HG02642 (cell line): ENCODE measurements around the gene PPL.
A peak's percentile ranks its signal among the peaks of the same experiment; 100 is the strongest.

Experiments used
- ATAC-seq: cut with Tn5 transposase; IDR thresholded peaks from one replicate; pipeline ENCODE4 v1.9.1; 2021; ENCODE audit warnings: mild to moderate bottlenecking; ENCODE audit not compliant: unreplicated experiment, poor library complexity

Gene PPL

DNA sequence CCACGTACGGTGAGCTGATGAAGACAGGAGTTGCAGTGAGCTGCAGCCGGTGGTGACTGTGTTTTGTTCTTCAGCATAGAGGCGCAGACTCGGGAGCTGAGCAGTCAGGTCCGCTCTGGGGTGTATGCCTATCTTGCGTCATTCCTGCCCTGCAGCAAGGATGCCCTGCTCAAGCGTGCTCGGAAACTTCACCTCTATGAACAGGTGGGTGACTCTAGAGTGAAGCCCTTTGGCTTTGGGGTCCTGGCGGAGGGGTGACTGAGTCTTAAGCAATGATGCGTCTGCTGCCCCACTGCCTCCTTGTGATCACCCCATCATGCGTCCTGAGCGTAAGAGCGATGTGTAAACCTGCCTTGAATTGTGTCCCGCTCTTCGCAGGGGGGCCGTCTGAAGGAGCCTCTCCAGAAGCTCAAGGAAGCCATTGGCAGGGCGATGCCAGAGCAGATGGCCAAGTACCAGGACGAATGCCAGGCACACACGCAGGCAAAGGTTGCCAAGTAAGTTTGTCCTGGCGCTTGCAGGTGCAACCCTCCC is 66.7 kb downstream of the PPL start:
- ATAC-seq, result no peak

DNA sequence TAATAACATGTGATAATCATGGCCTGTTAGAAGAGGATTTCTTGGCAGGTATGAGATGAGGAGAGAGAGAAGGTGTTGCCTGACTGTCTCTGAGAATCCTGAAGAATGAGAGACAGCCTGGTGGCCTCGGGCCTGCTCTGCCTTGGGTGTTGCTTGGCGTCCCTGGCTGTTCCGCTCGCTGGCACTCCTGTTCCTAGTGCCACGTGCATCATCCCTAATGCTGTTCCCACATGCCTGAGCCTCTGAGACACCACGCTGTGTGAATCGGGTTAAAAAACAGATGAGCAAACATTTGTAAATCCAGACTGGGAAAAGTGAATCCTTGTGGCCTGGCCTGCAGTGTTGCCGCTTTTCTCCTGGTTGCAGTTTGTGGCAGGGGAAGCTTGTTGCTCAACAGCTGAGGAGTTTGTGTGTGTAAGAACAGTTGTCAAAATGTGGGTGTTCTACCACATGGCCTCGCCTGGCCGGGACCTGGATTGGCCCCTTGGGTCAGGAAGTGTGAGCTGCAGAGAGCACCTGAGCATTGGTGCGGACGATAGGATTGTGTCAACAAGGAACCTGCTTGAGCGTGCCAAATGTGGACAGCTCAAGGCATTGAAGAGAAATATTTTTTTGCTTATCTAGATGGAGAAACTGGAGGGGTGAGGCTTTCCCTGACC is 67.7 kb downstream of the PPL start:
- ATAC-seq, result no peak

DNA sequence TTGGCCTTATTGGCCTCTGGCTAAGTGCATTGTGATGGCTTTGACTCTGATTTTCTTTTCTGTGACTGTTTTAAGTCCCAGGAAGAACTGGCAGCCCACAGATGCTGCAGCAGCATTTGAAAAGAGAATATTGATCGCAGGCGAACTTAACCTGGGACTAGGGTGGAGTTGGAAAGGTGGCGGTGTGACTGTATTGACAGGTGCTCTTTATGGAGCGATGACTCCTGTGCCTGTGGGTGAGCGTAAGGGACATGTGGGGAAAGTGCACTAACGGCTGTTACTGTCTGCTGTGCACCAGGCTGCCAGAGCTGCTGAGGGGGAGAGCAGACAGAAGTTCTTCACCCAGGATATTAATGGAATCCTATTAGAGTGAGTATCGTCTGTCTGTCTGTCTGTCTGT is 68.4 kb downstream of the PPL start:
- ATAC-seq, result no peak

DNA sequence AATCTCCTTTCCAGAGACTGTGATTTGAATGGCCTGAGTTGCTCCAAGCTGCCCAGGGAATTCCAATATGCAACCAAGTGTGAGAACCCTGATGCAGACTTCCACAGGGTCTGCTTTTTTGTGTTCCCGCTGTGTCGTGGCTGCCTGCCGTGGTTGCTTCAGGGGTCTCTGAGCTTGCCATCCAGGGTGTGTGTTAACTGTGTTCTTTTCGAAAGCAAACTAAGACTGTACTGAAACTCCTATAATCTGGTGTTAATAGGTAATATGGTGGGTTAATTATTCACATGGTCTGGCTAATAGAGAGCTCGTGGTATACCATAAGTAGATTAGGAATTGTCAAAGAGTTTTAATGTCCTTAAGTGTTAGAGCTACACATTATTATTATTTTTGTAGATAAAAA is 68.9 kb downstream of the PPL start:
- no peak for ATAC-seq

DNA sequence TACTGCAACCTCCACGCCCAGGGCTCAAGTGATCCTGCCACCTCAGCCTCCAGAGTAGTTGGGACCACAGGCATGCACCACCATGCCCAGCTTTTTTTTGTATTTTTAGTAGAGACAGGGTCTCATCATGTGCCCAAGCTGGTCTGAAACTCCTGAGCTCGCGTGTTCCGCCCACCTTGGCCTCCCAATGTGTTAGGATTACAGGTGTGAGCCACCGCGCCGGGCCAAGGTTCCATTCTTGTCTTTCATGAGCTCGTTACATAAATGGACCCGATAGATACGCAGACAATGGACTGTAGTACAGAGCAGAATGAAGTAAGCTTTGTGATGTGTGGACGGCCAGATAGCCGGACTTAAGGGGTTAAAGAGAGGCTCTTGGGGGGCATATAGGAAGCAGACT is 70.4 kb downstream of the PPL start:
- ATAC-seq, result no peak

DNA sequence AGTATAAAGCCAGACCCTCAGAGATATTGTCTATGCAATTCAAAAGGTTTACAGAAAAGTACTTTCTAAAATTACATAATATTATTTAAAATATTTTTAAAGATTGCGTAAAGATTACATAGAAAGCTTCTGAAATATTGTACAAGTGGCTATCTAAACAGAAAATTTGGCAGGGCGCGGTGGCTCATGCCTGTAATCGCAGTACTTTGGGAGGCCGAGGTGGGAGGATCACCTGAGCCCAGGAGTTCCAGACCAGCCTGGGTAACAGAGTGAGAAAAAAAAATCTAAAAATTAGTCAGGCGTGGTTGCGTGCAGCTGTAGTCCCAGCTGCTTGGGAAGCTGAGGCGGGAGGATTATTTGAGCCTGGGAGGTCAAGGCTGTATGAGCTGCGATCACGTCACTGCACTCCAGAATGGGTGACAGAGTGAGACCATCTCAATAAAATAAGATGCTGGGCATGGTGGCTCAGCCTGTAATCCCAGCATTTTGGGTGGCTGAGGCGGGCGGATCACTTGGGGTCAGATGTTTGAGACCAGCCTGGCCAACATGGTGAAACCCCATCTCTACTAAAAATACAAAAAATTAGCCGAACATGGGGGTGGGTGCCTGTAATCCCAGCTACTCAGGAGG is 71.6 kb downstream of the PPL start:
- no peak for ATAC-seq

DNA sequence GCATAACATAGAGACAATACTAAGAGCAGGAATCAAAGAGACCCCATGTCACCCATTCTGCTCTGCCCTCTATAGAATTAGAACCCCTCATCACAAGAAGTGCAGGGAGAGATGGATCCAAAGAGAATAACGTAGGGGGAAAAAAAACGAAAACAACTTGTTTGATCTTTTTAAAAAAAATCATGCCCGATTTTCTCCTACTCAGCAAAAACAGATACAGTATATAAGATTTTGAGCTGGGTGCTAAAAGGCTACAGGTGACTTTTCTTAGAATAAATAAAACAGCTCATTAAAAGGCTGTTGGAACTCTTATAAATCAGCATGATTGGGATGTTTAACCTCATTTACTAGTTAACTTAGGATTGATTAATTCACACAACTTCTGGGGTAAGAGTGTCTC is 72.2 kb downstream of the PPL start:
- no peak for ATAC-seq

DNA sequence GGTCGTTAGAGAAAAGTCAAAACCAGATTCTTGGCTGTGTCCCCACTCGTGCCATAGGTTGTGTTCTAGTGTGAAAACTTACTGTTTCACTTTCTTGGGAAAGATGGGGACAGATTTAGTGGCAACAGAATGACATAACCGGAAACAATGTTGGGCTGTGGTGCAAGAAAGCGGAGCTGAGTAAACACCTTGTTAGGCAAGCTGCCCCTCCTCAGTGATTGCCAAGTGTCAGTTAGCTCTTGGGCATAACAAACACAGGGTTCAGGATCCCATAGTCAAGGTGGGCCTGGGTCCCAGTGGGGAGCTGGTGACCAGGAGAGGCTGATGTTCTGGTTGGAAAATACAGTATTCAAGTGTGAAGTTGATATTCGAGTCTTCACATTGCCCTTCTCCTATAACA is 74.3 kb downstream of the PPL start:
- ATAC-seq, result no peak

DNA sequence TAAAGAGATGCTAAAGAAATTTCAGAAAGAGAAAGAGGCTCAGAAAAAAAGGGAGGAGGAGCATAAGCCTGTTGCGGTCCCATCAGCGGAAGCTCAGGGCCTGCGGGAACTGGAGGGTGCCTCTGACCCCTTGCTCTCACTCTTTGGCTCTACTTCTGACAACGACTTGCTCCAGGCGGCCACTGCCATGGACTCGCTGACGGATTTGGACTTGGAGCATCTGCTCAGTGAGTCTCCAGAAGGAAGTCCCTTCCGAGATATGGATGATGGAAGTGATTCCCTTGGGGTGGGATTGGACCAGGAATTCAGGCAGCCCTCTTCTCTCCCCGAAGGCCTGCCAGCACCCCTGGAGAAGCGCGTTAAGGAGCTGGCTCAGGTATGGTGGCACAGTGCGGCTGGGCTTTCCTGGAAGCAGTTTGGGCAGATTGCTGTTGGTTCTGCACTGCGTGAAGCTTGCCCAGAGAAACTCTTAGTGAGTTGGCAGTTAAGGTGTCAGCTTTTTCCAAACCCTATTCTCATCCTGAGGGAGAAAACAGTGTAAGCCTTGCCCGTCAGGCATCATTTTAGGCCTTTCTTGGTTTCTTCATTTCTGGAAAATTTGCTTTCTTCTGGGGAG is 76.1 kb downstream of the PPL start:
- ATAC-seq, result no peak

DNA sequence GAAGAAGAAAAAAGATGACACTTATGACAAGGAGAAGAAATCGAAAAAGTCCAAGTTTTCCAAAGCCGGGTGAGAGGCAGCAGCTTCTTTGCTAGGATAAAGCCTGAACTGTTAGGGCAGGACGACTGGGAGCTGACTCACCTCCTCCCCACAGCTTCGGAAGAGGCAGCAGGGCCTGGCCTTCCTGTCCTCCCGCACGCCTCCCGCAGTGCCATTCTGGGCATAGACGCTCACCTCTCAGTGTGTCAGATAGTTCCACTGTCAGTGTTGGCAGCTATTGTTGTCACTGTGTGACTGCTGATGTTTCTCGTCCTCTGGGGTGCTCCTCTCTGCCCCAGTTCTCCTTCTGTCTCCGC is 77.1 kb downstream of the PPL start:
- no peak for ATAC-seq

DNA sequence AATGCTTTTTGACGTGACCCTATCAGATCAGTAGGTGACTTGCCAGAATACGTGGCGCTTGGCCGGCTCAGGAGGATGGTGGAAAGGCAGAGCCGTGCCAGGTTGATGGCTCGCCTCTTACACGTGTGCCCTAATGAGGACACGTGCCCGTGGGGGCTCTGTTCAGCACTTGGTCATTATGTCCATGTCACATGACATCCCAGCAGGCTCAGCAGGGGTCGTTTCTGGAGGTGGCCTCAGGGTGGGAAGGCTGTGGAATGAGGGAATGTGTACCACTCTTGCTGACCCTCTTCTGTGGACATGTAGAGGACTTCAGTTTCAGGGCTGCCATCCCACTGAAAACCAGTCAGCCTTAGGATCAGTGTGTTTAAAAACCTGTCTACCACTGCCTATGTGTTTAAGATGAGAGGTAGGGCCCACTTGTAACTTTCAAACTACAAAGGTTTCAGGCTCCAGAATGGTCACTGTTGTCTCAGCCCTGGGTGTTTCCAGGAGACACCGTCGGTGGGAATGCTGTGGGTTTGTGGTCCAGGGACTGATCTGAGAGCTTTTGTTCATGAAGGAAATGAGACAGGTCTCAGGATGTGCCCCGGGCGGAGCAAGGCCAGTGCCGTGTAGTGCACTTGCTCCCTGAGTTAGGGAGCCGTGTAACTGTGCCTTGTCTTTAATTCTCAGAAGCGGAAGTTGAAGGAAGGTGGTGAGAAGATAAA is 77.6 kb downstream of the PPL start:
- no peak for ATAC-seq

DNA sequence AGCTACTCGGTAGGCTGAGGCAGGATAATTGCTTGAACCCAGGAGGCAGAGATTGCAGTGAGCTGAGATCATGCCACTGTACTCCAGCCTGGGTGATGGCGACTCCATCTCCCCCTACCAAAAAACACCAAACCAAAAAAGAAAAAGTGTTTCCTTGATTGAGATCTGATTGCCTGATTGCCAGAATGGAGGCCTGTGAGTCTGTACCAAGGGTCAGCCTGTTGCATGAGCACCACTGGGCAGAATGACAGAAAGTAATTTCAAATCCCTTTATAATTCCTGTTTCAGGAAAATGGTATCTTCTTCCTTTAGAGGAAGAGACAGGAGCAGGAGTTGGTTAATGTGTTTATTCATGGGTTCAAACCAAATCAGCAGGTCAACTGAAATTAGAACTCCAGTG is 81.1 kb downstream of the PPL start:
- no peak for ATAC-seq

DNA sequence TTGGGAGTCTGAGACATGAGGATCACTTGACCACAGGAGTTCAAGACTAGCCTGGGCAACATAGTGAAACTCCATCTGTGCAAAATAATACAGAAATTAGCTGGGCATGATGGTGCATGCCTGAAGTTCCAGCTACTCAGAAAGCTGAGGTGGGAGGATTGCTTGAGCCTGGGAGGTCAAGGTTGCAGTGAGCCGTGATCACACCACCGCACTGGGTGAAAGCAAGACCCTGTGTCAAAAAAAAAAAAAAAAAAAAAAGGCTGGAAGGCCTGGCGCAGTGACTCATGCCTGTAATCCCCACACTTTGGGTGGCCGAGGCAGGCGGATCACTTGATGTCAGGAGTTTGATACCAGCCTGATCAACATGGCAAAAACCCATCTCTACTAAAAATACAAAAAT is 81.6 kb downstream of the PPL start:
- no peak for ATAC-seq

DNA sequence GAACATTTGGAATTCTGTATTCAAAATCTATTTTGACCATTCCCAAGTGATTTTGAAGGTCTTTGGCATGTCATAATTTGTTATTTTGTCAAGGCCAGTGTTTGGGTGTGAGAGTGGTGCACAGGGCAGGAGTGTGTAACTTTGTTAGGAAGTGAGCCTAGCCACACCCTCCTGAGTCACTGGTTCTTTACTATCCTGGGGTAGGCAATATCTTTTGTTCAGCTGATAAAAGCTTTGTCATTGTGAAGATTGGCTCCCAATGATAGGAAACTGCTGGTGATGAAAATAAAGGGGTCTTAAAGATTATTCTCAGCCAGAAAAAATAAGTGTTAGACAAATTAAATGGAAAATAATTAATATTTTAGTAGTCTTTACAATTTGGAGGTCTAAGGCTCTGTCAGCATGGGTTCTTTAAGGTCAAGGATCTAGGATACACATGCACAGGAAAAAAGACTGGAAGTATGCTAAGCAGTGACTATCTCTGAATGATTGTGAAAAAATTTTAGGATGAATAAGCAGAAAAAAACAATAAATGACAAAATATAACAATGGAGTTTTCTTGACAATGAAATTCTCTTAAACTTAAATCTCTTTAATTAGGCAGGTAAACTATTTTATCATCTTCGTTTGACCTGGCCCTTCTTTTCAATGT is 84.6 kb downstream of the PPL start:
- ATAC-seq, result no peak

DNA sequence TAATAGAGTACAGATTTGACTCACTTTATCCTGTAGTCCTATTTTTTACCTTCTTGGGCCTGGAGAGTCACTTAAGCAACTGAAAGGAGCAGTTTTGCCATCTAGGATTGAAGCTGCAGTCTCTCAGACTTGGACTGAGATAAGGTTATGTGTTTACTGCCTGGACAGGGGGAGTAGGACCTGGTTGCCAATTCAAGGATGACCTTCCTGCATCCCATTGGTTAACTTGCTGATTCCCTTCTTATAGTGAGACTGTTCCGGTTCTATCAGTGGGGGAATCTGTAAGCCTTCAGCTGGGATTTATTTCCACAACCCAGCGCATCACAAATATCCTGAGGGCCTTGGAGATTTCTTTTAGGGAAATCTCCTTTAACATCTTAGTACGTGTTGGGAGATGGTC is 86.7 kb downstream of the PPL start:
- no peak for ATAC-seq

DNA sequence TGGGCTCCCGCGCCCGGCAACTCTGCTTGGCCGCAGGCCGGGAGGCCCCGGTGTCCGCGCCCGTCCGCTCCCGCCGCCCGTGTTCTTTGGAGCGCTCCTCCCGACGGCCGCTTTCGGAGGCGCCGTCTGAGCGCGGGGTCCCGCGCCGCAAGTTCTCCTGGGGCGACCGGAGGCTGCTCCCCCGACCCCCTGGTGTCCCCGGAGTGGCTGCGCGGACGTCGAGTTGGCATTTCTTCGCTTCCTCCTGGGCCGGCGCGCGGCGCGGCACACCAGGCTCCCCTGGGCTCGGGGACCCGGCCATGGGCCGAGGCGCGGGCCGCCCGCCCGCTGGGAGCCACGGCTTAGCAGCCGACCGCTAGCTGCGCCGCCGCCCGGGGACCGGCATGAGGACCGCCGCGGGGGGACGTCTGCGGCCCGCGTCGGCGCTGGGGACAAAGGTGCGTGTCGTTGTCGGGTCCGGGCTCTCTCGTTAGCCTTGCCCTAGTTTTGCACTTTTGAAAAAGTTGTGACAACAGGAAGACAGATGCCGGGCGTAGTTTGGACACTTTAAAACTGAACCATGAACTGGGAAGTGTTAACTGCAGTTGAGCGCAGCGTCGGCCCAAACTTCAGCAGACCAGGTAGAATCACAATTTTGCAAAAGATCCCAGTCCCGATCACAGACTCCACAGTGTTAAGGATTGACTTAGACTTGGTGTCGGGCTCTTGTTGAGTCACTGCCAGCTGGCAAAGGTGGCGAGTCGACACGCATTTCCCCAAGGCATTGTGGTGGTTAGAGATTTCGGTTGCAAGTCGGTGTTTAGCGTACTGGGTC is 89.0 kb downstream of the PPL start:
- peak; percentile 30 for ATAC-seq

DNA sequence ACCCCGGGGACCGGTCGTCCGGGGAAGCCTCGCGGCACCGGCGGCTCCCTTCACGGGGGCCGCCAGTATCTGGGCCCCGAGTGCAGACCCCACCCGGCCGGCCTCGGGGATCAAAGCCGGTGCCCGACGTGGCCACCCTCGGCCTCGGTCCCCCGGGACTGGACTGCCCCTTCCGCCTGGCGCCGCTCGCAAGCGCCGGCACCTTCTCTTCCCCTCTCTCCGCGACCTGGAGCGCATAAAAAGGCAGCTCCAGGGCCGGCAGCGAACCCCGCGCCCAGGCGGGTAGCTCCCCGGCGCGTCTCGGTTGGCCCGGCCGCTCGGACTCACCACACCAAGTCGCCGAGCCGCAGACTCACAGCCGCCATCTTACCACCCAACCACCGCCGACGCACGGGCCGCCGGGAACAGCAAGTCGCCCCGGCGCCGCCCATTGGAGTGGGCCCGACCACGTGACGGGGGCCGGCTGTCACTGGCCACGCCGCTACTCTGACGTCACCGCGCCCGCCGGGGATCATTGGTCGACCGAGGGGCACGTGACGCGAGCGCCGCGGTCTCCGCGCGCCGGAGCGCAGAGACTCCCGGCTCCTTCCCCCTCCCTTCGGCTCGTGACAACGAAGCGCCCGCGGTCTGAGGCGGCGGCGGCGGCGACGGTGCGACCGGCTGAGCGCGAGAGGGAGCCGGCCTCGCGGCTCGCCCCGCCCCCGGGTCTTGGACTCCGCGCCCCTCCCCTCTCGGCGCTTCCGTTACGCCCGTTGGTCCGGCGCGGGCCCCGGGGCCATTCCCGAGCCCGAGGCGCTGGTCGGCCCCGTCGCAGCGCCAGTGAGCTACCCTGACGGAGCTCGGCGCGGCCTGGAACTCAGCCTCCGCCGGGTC is 89.8 kb downstream of the PPL start, which contains the start of the genes GLYR1 and UBN1:
Gene GLYR1, minus strand, starts transcription at position 388 of the 873 bp plus-strand sequence. Its CDS starts 23 bp downstream, at position 365.
Gene UBN1, plus strand, starts transcription at position 581 of the 873 bp plus-strand sequence. CDS start 5,437 bp downstream, outside the sequence.
- peak; percentile 89 for ATAC-seq

DNA sequence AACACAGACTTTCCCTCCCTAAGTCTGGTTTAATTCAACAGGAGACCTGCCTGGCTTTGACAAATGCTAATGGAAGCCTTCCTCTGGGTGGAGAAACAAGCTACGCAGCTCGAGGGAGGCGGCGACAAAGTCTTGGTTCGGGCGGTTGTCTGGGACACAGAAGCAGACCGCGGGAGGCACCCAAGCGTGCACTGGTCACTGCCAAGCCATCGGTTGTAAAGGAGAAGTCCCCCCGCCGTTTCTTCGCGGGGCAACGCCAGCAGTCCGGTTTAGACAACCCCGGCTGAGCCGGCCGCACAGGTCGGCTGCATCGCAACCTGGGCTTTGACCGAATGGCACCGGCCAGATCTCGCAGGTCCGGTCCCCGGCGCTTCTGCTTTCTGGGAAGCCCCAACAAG is 90.4 kb downstream of the PPL start:
- ATAC-seq, result peak; percentile 13

DNA sequence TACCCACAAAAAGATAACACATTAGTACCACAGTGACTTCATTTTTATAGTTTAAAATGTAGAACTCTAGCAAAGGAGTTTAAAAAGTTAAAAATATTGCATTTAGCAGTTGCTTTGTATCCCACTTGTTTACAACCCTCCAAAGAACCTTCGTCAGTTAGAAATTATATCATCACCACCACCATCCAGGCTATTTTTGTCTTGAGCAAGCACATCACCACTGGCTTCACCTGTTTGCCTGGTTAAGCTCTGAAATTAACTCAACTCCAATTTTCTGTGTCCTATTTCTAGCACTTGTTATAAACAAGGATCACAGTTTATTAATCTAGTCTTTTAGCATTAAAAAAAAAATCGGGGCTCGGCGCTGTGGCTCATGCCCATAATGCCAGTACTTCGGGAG is 96.0 kb downstream of the PPL start:
- no peak for ATAC-seq
